ENCODE results near the gene RGS6. TPM values are rescaled to one million over a fixed set of nuclear protein-coding genes. Genes with fewer than 3 reads are reported as not detected.

Gene RGS6
- total RNA-seq, 2 experiments from 2014 or later = not detected

- H3K4me1 ChIP-seq (ENCODE audit: insufficient read depth, low read length) = peaks cover 13% of the 10 kb centered on the region
- DNase-seq (no peak), ATAC-seq (ENCODE audit: poor library complexity) (no peak)
- Mint-ChIP-seq H3K27me3 (no peaks in the 10 kb centered on the region), H3K4me1 (ENCODE audit: low read depth) (peaks cover 8% of the 10 kb centered on the region), H3K27ac (no peak overlapping the region), H3K36me3 (ENCODE audit: low read depth) (no peaks in the 10 kb centered on the region), H3K9me3 (no peaks in the 10 kb centered on the region), H3K4me3 (no peak overlapping the region)
- no peaks in the 10 kb centered on the region for H3K36me3 ChIP-seq (ENCODE audit: insufficient read depth, low read length)
- H3K27me3 ChIP-seq (ENCODE audit: control insufficient read depth in 1 of 2, insufficient read depth in 2 of 2, low read length in 2 of 2) = no peaks in the 10 kb centered on the region
- no peak overlapping the region for H3K4me3 ChIP-seq (ENCODE audit: low read length)
- no peak overlapping the region for H3K27ac ChIP-seq (ENCODE audit: low read depth in 1 of 2, low read length in 2 of 2)
- H3K9me3 ChIP-seq (ENCODE audit: control insufficient read depth in 1 of 2, insufficient read depth in 1 of 2, low read length in 2 of 2) = peaks cover 0 to 6% of the 10 kb centered on the region in 2 experiments
- intact Hi-C loops (cut with DNase I, micrococcal nuclease) = no loop called here
- ChIA-PET CTCF (no interaction called here), POLR2A (no interaction called here)
- TF ChIP-seq CTCF (IDR thresholded peaks at IDR 0.05) = no peak
Observed at GRCh38 chr14:72541546-72541945, 609.3 kb downstream of the RGS6 start.

GRCh38 chr14:72543341-72543740 lies 611.1 kb downstream of the RGS6 start:
- DNase-seq (no peak), ATAC-seq (ENCODE audit: poor library complexity) (no peak)
- H3K27me3 ChIP-seq (ENCODE audit: control insufficient read depth in 1 of 2, insufficient read depth in 2 of 2, low read length in 2 of 2) = no peaks in the 10 kb centered on the region
- Mint-ChIP-seq H3K4me1 (ENCODE audit: low read depth) (peaks cover 7% of the 10 kb centered on the region), H3K27me3 (no peaks in the 10 kb centered on the region), H3K36me3 (ENCODE audit: low read depth) (no peaks in the 10 kb centered on the region), H3K9me3 (no peaks in the 10 kb centered on the region), H3K27ac (no peak overlapping the region), H3K4me3 (no peak overlapping the region)
- intact Hi-C loops (cut with DNase I, micrococcal nuclease) = no loop called here
- peaks cover 0 to 3% of the 10 kb centered on the region in 2 experiments for H3K9me3 ChIP-seq (ENCODE audit: control insufficient read depth in 1 of 2, insufficient read depth in 1 of 2, low read length in 2 of 2)
- H3K27ac ChIP-seq (ENCODE audit: low read depth in 1 of 2, low read length in 2 of 2) = no peak overlapping the region
- ChIA-PET CTCF (no interaction called here), POLR2A (no interaction called here)
- no peak overlapping the region for H3K4me3 ChIP-seq (ENCODE audit: low read length)
- peaks cover 6% of the 10 kb centered on the region for H3K4me1 ChIP-seq (ENCODE audit: insufficient read depth, low read length)
- no peaks in the 10 kb centered on the region for H3K36me3 ChIP-seq (ENCODE audit: insufficient read depth, low read length)
- no peak for TF ChIP-seq CTCF (IDR thresholded peaks at IDR 0.05)

- Mint-ChIP-seq H3K27me3 (no peaks in the 10 kb centered on the region), H3K4me1 (ENCODE audit: low read depth) (no peaks in the 10 kb centered on the region), H3K4me3 (no peak overlapping the region), H3K36me3 (ENCODE audit: low read depth) (no peaks in the 10 kb centered on the region), H3K9me3 (no peaks in the 10 kb centered on the region), H3K27ac (no peak overlapping the region)
- TF ChIP-seq CTCF (IDR thresholded peaks at IDR 0.05) = no peak
- Histone ChIP-seq H3K9me3 (ENCODE audit: control insufficient read depth in 1 of 2, insufficient read depth in 1 of 2, low read length in 2 of 2) (no peaks in the 10 kb centered on the region), H3K27me3 (ENCODE audit: control insufficient read depth in 1 of 2, insufficient read depth in 2 of 2, low read length in 2 of 2) (no peaks in the 10 kb centered on the region), H3K4me1 (ENCODE audit: insufficient read depth, low read length) (peaks cover under 1% of the 10 kb centered on the region), H3K36me3 (ENCODE audit: insufficient read depth, low read length) (no peaks in the 10 kb centered on the region), H3K4me3 (ENCODE audit: low read length) (no peak overlapping the region), H3K27ac (ENCODE audit: low read depth in 1 of 2, low read length in 2 of 2) (no peak overlapping the region)
- DNase-seq (no peak), ATAC-seq (ENCODE audit: poor library complexity) (no peak)
- ChIA-PET POLR2A (no interaction called here), CTCF (no interaction called here)
- intact Hi-C loops (cut with DNase I, micrococcal nuclease) = no loop called here
Observed at GRCh38 chr14:72544615-72545387, 612.6 kb downstream of the RGS6 start.

All from CD4-positive, alpha-beta T cell (primary cell).